Natural killer cell (primary cell): ENCODE results near the gene TBC1D17. TPM values are rescaled to one million over a fixed set of nuclear protein-coding genes. Genes with fewer than 3 reads are reported as not detected.

Source experiments
- ATAC-seq, 3 donors: fragments of 150-1000 bp in 2 of 3; fragments of 200-7000 bp in 1 of 3; cut with Tn5 transposase; 1 replicate in 1 of 3; 2 replicates in 2 of 3; pipeline ENCODE4 v1.10.0; 2021; ENCODE audit warnings: mild to moderate bottlenecking in 2 of 3, moderate library complexity in 2 of 3
- DNase-seq, 2 donors: peaks; one replicate each; pipeline versions ENCODE4 v3.0.0 to v3.0.0-alpha.2; 2013 to 2021; ENCODE audit warnings: mixed read lengths in 1 of 2
- H3K27ac ChIP-seq: one replicate; pipeline ENCODE4 v1.5.1; 2013; ENCODE audit warnings: mild to moderate bottlenecking, low read length
- H3K27me3 ChIP-seq: one replicate; pipeline ENCODE4 v1.6.1; 2013; ENCODE audit warnings: low read length; ENCODE audit not compliant: control insufficient read depth, insufficient read depth
- H3K36me3 ChIP-seq: one replicate; pipeline ENCODE4 v1.6.1; 2013; ENCODE audit warnings: low read length; ENCODE audit not compliant: control insufficient read depth, insufficient read depth
- H3K4me1 ChIP-seq: one replicate; pipeline ENCODE4 v1.6.1; 2013; ENCODE audit warnings: low read length; ENCODE audit not compliant: control insufficient read depth, insufficient read depth
- H3K4me3 ChIP-seq: one replicate; pipeline ENCODE4 v1.5.1; 2013; ENCODE audit warnings: low read length
- H3K9me3 ChIP-seq: one replicate; pipeline ENCODE4 v1.6.1; 2013; ENCODE audit warnings: low read length; ENCODE audit not compliant: control insufficient read depth, insufficient read depth
- H3K27ac Mint-ChIP-seq, 2 donors: one replicate each; pipeline ENCODE4 v1.8.0; 2022; ENCODE audit warnings: mild to moderate bottlenecking in 2 of 2, mixed read lengths in 2 of 2, moderate library complexity in 1 of 2
- H3K27me3 Mint-ChIP-seq, 2 donors: one replicate each; pipeline ENCODE4 v1.8.0; 2022; ENCODE audit warnings: low read depth in 2 of 2, mixed read lengths in 2 of 2
- H3K36me3 Mint-ChIP-seq: one replicate; pipeline ENCODE4 v1.8.0; 2022; ENCODE audit warnings: mixed read lengths
- H3K4me1 Mint-ChIP-seq, 2 donors: one replicate each; pipeline ENCODE4 v1.8.0; 2022; ENCODE audit warnings: mixed read lengths in 2 of 2
- H3K4me3 Mint-ChIP-seq: one replicate; pipeline ENCODE4 v1.8.0; 2022; ENCODE audit warnings: mild to moderate bottlenecking, moderate library complexity, mixed read lengths
- H3K9me3 Mint-ChIP-seq, 2 donors: one replicate each; pipeline ENCODE4 v1.8.0; 2022; ENCODE audit warnings: mixed read lengths in 2 of 2
- WGBS: methylation state at CpG from one replicate; pipeline ENCODE4 v1.1.7; 2013; ENCODE audit warnings: missing lambda C conversion rate; ENCODE audit not compliant: insufficient coverage; 5-methylcytosine and 5-hydroxymethylcytosine counted together
- intact Hi-C: fragments of 100-400 bp; cut with micrococcal nuclease; formaldehyde crosslinking; loops from one replicate; pipeline ENCODE4 v1.14.2; 2022
- total RNA-seq, 4 donors: library from RNA; stranded (reverse); fragments of 120-200 nt in 1 of 4; gene quantifications; one replicate each; pipeline versions ENCODE4 v1.2.3 to v1.2.4, GENCODE V29; 2013 to 2022
- TF ChIP-seq, protein P1 (sequence below): fragments of 200-600 bp; IDR thresholded peaks from one replicate; pipeline ENCODE4 v1.8.0; 2022; ENCODE audit warnings: antibody characterized with exemption

The TBC1D17 gene
- total RNA-seq, 3 donors from 2014 or later (not counting 1 experiment from before 2014, with no cell fraction given) = 45.8 to 59.7 (median 54.4) TPM

DNA sequence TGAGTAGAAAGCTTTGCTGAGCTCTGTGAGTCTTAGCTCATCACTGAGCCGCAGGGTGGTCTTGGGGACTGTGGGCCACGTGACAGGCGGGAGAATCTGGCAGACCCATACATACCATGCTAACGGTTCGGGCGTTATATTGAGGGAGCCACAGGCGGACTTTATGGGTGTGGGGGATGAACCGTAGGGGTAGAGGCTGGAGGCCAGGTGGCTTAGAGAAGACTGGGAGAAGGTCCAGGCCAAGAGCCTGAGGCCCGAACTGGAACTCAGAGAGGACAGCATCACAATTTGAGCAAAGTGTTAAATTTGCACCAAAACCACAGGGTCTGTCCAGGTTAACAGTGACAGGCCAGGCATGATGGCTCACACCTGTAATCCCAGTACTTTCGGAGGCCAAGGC is 36.2 kb downstream of the TBC1D17 start:
- no peaks in the 10 kb centered on the region for H3K27me3 Mint-ChIP-seq
- DNase-seq (no peak), ATAC-seq (no peak)
- Histone ChIP-seq H3K36me3 (peaks cover 44% of the 10 kb centered on the region), H3K27ac (no peak overlapping the region), H3K9me3 (no peaks in the 10 kb centered on the region), H3K4me1 (peaks cover 12% of the 10 kb centered on the region), H3K4me3 (no peak overlapping the region), H3K27me3 (no peaks in the 10 kb centered on the region)
- H3K4me3 Mint-ChIP-seq = no peak overlapping the region
- 96% methylated on average over 10 of the region's 10 CpGs for WGBS
- H3K4me1 Mint-ChIP-seq = peaks cover 9 to 41% of the 10 kb centered on the region in 2 donors
- intact Hi-C loops = no loop called here
- TF ChIP-seq, protein P1, sequence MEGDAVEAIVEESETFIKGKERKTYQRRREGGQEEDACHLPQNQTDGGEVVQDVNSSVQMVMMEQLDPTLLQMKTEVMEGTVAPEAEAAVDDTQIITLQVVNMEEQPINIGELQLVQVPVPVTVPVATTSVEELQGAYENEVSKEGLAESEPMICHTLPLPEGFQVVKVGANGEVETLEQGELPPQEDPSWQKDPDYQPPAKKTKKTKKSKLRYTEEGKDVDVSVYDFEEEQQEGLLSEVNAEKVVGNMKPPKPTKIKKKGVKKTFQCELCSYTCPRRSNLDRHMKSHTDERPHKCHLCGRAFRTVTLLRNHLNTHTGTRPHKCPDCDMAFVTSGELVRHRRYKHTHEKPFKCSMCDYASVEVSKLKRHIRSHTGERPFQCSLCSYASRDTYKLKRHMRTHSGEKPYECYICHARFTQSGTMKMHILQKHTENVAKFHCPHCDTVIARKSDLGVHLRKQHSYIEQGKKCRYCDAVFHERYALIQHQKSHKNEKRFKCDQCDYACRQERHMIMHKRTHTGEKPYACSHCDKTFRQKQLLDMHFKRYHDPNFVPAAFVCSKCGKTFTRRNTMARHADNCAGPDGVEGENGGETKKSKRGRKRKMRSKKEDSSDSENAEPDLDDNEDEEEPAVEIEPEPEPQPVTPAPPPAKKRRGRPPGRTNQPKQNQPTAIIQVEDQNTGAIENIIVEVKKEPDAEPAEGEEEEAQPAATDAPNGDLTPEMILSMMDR = no peak
- no peaks in the 10 kb centered on the region for H3K36me3 Mint-ChIP-seq
- no peaks in the 10 kb centered on the region for H3K9me3 Mint-ChIP-seq
- H3K27ac Mint-ChIP-seq = peak overlapping the region; percentile 38 to 41

DNA sequence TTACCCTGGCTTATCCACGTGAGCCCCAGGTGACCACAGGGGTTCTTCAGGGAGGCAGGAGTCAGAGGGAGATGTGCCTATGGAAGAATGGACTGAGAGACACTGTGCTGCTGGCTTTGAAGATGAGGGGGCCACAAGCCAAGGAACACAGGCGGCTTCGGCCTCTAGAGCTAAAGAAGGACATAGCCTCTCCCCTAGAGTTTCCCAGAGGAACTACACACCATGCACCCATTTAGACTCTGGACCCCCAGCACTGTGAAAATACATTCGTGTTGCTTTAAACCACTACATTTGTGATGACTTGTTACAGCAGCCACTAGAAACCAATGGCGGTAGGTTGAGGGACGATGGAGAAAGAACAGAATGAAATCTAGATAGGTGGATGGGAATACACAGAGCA is 37.8 kb downstream of the TBC1D17 start:
- TF ChIP-seq, protein P1 = no peak
- Histone ChIP-seq H3K4me3 (no peak overlapping the region), H3K36me3 (peaks cover 36% of the 10 kb centered on the region), H3K27me3 (no peaks in the 10 kb centered on the region), H3K9me3 (no peaks in the 10 kb centered on the region), H3K27ac (no peak overlapping the region), H3K4me1 (peaks cover 12% of the 10 kb centered on the region)
- DNase-seq (no peak), ATAC-seq (no peak)
- H3K27me3 Mint-ChIP-seq = no peaks in the 10 kb centered on the region
- intact Hi-C loops = no loop called here
- no peak overlapping the region for H3K4me3 Mint-ChIP-seq
- WGBS = 92% methylated on average over 6 of the region's 6 CpGs
- peak overlapping the region in 1 of 2 donors; percentile 65 for H3K27ac Mint-ChIP-seq
- no peaks in the 10 kb centered on the region for H3K9me3 Mint-ChIP-seq
- H3K36me3 Mint-ChIP-seq = no peaks in the 10 kb centered on the region
- peaks cover 15 to 45% of the 10 kb centered on the region in 2 donors for H3K4me1 Mint-ChIP-seq

DNA sequence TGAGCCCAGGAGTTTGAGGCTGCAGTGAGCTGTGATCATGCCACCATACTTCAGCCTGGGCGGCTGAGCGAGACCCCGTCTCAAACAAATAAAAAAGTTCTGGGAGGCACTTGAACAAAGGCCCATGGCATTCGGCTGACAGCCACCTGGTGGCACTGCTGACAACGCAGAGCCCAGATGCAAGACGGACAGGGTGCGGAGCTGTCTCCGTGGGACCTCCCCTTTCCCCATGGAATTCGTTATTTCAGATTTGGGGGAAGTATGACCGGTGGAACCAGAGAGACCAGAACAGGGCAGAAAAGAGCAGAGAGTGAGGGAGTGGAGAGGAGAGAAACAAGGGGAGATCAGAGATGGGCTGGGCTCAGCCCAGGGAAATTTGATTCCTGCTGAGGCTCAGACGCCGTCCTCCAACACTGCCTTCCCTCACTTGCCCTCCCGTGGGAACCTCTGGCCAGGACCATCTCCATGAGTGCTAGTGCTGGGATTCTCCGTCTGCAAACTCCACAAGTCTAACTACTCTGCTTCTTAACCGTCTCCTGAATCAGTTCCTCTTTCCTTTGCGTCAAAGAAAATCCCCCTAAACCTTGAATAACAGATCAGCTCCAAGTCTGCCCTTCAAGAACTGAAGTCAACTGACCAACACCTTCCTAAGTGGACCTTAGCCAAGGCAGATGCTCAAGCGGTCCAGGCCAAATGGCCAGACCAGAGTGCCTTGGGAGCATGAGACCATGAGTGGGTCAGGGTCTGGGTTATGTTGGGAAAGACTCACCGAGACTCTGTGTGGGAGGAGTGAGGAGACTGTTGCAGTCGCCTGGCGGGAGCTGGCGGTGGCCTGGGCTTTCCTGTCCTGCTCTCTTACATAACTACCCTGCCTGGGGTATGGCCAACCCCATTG is 39.6 kb downstream of the TBC1D17 start:
- no peak for ATAC-seq
- Histone ChIP-seq H3K4me1 (peaks cover 3% of the 10 kb centered on the region), H3K4me3 (no peak overlapping the region), H3K9me3 (no peaks in the 10 kb centered on the region), H3K27ac (no peak overlapping the region), H3K27me3 (no peaks in the 10 kb centered on the region), H3K36me3 (peaks cover 39% of the 10 kb centered on the region)
- H3K4me1 Mint-ChIP-seq = peaks cover 9 to 53% of the 10 kb centered on the region in 2 donors
- 85% methylated on average over 21 of the region's 21 CpGs for WGBS
- intact Hi-C loops = no loop called here
- no peaks in the 10 kb centered on the region for H3K27me3 Mint-ChIP-seq
- no peak for DNase-seq
- H3K27ac Mint-ChIP-seq = peak overlapping the region; percentile 38 to 41
- H3K36me3 Mint-ChIP-seq = no peaks in the 10 kb centered on the region
- H3K9me3 Mint-ChIP-seq = no peaks in the 10 kb centered on the region
- no peak overlapping the region for H3K4me3 Mint-ChIP-seq
- TF ChIP-seq, protein P1 = no peak
